DND-41 (cell line): Measurements from ENCODE around the gene SMPD3.

Experiments
- EZH2 ChIP-seq: IDR thresholded peaks from 3 replicates; pipeline ENCODE4 v1.6.1; 2012; ENCODE audit warnings: borderline replicate concordance, low read depth, mild to moderate bottlenecking, moderate library complexity, low read length, inconsistent platforms; ENCODE audit not compliant: severe bottlenecking
- TF ChIP-seq, protein P1 (sequence below): IDR thresholded peaks from 2 replicates; pipeline ENCODE4 v1.5.1; 2012; ENCODE audit warnings: borderline replicate concordance, low read length, moderate library complexity, mild to moderate bottlenecking; ENCODE audit not compliant: poor library complexity, severe bottlenecking; ENCODE audit errors: extremely low read depth

GRCh38 chr16:68488554-68488953, 40.2 kb upstream of the SMPD3 start:
- TF ChIP-seq, protein P1, sequence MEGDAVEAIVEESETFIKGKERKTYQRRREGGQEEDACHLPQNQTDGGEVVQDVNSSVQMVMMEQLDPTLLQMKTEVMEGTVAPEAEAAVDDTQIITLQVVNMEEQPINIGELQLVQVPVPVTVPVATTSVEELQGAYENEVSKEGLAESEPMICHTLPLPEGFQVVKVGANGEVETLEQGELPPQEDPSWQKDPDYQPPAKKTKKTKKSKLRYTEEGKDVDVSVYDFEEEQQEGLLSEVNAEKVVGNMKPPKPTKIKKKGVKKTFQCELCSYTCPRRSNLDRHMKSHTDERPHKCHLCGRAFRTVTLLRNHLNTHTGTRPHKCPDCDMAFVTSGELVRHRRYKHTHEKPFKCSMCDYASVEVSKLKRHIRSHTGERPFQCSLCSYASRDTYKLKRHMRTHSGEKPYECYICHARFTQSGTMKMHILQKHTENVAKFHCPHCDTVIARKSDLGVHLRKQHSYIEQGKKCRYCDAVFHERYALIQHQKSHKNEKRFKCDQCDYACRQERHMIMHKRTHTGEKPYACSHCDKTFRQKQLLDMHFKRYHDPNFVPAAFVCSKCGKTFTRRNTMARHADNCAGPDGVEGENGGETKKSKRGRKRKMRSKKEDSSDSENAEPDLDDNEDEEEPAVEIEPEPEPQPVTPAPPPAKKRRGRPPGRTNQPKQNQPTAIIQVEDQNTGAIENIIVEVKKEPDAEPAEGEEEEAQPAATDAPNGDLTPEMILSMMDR, result no peak
- TF ChIP-seq EZH2, result no peak
